Stimulated activated CD4-positive, alpha-beta T cell treated with anti-CD3 and anti-CD28 coated beads, Interleukin-12 subunit alpha, Interleukin-12 subunit beta, amount 100 ng/mL, for 24 hours (primary cell): ENCODE data around the gene MUC5AC.
"Not testable (repeated sequence)": the region's sequence is repeated elsewhere in the genome, so short reads cannot be mapped to it uniquely, and the experiment has no call there.

Experiments
- DNase-seq, 2 experiments: peaks; one replicate each; pipeline ENCODE4 v3.0.0-alpha.2; 2020; ENCODE audit warnings: low read depth in 2 of 2

MUC5AC gene

GRCh38 chr11:1177020-1177770 is 19.4 kb downstream of the MUC5AC start:
- no peak for DNase-seq

GRCh38 chr11:1177771-1178090 is 20.0 kb downstream of the MUC5AC start:
- DNase-seq, result no peak

DNA sequence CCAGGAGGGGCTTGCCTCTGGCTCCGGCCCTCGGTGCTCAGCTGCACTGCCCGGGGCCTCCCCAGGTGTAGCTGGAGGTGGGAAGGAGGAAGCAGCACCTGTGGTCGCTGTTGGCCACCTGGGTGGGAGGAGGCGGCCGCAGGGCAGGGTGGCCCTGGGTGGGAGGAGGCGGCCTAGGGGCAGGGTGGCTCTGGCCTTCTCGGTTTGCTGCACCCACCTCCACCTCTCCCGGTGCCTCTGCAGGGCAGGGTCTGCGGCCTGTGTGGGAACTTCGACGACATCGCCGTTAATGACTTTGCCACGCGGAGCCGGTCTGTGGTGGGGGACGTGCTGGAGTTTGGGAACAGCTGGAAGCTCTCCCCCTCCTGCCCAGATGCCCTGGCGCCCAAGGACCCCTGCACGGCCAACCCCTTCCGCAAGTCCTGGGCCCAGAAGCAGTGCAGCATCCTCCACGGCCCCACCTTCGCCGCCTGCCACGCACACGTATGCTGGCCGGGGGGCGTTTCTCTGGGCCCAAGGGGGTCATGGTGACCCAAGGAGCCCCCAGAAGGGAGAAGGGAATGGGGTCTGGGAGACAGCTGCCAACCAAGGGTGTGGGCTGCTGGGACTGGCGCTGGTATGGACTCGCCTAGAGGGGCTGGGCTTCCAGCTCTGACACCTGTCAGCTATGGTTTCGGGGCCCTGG is 20.6 kb downstream of the MUC5AC start:
- no peak for DNase-seq

DNA sequence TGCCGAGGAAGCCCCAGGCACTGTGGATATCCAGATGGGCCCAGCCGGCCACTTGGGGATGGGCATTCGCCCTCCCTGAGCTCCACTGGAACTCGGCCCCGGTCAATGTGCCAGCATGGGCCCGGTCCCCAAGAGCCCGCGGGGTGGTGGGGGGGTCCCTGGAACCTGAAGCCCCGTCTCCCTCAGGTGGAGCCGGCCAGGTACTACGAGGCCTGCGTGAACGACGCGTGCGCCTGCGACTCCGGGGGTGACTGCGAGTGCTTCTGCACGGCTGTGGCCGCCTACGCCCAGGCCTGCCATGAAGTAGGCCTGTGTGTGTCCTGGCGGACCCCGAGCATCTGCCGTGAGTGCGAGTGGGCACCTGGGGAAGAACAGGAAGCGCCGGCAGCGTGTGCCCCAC is 21.2 kb downstream of the MUC5AC start:
- DNase-seq, result no peak

GRCh38 chr11:1179641-1180040 is 21.9 kb downstream of the MUC5AC start:
- DNase-seq, result no peak

DNA sequence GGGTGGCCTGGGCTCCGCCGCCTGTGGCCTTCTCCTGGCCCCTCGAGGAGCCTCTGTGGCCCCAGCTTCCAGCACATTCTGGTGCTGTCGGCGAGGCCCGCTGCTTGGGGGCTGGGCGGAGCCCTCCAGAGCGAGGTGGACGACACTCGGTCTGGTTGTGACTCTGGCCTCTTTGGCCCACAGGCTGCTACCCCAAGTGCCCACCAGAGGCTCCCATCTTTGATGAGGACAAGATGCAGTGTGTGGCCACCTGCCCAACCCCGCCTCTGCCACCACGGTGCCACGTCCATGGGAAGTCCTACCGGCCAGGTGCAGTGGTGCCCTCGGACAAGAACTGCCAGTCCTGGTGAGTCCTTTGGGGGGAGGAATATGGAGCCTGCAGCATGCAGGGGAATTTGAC is 22.4 kb downstream of the MUC5AC start:
- no peak for DNase-seq

- no peak for DNase-seq
Observed at GRCh38 chr11:1180947-1181391, 23.2 kb downstream of the MUC5AC start.

DNA sequence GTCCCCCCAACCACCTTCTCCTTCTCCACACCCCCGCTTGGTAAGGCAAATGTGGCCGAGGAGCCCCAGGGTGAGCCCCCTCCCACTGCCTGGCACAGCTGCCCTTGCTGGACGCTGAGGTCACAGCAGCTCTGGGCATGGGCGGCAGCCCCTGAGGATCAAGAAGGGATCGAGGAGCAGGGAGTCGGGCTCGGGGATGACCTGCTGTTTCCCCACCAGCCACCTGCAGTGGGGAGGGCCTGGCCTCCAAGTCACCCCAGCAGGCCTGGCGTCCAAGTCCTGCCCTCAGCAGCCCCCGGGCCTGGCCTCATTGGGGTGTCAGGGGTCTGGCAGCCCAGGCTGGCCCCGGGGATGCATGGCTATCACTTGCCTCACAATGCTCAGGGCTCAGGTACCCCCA is 23.7 kb downstream of the MUC5AC start:
- DNase-seq, result no peak

DNA sequence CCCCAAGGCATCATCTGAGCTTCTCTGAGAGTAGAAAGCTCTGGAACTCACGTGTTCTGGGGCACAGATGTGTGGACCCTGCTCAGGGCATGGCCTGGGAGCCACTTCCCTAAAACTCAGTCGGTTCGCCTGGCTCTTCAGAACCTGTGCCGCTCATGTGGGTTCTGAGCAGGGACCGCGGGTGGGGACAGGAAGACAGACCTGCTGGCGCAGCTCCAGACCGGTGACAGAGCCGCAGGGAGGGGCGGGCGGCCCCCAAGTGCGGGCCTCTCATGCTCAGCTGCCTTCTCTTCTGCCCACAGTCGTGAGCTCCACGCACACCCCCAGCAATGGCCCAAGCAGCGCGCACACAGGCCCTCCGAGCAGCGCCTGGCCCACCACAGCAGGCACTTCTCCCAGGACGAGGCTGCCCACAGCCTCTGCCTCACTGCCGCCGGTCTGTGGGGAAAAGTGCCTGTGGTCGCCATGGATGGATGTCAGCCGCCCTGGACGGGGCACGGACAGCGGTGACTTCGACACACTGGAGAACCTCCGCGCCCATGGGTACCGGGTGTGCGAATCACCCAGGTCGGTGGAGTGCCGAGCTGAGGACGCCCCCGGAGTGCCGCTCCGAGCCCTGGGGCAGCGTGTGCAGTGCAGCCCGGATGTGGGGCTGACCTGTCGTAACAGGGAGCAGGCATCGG is 24.2 kb downstream of the MUC5AC start:
- DNase-seq, result no peak

- DNase-seq, result not testable (repeated sequence)
Observed at GRCh38 chr11:1184139-1184538, 26.4 kb downstream of the MUC5AC start.

DNA sequence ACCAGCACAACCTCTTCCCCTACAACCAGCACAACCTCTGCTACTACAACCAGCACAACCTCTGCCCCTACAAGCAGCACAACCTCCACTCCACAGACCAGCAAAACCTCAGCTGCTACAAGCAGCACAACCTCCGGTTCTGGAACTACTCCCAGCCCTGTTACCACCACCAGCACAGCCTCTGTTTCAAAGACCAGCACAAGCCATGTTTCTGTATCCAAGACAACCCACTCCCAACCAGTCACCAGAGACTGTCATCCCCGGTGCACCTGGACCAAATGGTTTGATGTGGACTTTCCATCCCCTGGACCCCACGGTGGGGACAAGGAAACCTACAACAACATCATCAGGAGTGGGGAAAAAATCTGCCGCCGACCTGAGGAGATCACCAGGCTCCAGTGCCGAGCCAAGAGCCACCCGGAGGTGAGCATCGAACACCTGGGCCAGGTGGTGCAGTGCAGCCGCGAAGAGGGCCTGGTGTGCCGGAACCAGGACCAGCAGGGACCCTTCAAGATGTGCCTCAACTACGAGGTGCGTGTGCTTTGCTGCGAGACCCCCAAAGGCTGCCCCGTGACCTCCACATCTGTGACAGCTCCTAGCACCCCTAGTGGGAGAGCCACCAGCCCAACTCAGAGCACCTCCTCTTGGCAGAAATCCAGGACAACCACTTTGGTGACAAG is 30.8 kb downstream of the MUC5AC start:
- DNase-seq, result not testable (repeated sequence)

- not testable (repeated sequence) for DNase-seq
Observed at GRCh38 chr11:1189816-1190215, 32.1 kb downstream of the MUC5AC start.

DNA sequence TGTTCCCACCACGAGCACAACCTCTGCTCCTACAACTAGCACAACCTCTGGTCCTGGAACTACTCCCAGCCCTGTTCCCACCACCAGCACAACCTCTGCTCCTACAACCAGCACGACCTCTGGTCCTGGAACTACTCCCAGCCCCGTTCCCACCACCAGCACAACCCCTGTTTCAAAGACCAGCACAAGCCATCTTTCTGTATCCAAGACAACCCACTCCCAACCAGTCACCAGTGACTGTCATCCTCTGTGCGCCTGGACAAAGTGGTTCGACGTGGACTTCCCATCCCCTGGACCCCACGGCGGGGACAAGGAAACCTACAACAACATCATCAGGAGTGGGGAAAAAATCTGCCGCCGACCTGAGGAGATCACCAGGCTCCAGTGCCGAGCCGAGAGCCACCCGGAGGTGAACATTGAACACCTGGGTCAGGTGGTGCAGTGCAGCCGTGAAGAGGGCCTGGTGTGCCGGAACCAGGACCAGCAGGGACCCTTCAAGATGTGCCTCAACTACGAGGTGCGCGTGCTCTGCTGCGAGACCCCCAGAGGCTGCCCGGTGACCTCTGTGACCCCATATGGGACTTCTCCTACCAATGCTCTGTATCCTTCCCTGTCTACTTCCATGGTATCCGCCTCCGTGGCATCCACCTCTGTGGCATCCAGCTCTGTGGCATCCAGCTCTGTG is 34.2 kb downstream of the MUC5AC start:
- DNase-seq, result not testable (repeated sequence)

- DNase-seq, result no peak
Observed at GRCh38 chr11:1192741-1193325, 35.1 kb downstream of the MUC5AC start.

GRCh38 chr11:1193326-1194230 is 35.8 kb downstream of the MUC5AC start:
- no peak for DNase-seq

DNA sequence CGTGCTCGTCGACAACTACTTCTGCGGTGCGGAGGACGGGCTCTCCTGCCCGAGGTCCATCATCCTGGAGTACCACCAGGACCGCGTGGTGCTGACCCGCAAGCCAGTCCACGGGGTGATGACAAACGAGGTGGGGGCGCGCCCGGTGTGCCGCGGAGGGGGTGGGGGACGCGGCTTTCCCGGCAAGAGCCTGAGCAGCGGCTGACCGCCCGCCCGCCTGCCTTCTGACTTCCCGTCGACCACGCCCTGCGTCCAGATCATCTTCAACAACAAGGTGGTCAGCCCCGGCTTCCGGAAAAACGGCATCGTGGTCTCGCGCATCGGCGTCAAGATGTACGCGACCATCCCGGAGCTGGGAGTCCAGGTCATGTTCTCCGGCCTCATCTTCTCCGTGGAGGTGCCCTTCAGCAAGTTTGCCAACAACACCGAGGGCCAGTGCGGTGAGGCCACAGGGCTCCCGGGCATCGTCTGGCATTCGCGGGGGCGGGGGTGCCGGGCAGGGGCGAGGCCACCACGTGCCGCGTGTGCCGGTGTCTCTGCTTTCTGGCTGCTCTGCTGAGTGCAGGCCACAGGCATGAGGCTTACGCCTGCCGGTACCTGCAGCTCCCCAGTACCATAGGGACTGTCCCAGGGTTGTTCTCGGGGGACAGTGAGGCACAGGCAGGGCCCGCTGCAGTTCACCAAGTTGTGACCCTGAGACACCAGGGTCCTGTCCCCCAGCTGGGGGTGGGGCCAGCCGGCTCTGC is 36.7 kb downstream of the MUC5AC start:
- no peak for DNase-seq

DNA sequence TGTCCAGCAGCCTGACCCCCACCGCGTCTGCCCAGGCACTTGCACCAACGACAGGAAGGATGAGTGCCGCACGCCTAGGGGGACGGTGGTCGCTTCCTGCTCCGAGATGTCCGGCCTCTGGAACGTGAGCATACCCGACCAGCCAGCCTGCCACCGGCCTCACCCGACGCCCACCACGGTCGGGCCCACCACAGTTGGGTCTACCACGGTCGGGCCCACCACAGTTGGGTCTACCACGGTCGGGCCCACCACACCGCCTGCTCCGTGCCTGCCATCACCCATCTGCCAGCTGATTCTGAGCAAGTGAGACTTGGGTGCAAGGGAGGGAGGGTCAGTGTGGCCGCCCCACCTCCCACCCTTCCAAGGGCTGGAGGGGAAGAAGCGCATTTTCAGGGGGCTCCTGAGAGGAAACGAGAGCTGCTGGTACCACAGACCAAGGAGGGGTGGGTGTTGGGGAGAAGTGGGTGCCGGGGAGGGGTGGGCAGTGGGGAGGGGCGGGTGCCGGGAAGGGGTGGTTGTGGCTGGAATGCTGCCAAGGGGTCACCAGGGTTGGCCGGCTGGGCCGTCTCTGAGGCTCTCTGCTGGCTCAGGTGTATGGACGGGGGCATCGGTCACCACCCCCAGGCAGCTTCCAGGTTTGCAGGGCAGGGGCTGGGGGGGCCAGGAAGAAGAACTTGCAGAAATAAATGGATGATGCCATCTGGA is 37.4 kb downstream of the MUC5AC start:
- DNase-seq, result no peak

- no peak for DNase-seq
Observed at GRCh38 chr11:1195682-1196515, 38.1 kb downstream of the MUC5AC start.
